Glomerular endothelial cell (primary cell): ENCODE results near the gene PDZD4. TPM values are rescaled to one million over a fixed set of nuclear protein-coding genes. Genes with fewer than 3 reads are reported as not detected.

Experiments
- DNase-seq: peaks from one replicate; pipeline ENCODE4 v3.0.0-alpha.2; 2011; ENCODE audit warnings: low read depth, low spot score; ENCODE audit errors: extremely low read depth
- total RNA-seq: library from RNA; depleted of rRNA; stranded (reverse); fragments of >200 nt; gene quantifications from 2 replicates; pipeline ENCODE4 v1.2.3, GENCODE V29; 2015

Gene PDZD4, protein sequence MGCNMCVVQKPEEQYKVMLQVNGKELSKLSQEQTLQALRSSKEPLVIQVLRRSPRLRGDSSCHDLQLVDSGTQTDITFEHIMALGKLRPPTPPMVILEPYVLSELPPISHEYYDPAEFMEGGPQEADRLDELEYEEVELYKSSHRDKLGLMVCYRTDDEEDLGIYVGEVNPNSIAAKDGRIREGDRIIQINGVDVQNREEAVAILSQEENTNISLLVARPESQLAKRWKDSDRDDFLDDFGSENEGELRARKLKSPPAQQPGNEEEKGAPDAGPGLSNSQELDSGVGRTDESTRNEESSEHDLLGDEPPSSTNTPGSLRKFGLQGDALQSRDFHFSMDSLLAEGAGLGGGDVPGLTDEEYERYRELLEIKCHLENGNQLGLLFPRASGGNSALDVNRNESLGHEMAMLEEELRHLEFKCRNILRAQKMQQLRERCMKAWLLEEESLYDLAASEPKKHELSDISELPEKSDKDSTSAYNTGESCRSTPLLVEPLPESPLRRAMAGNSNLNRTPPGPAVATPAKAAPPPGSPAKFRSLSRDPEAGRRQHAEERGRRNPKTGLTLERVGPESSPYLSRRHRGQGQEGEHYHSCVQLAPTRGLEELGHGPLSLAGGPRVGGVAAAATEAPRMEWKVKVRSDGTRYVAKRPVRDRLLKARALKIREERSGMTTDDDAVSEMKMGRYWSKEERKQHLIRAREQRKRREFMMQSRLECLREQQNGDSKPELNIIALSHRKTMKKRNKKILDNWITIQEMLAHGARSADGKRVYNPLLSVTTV
- total RNA-seq: 0.10 and 0.12 TPM in 2 replicates

- no peak for DNase-seq
Observed at GRCh38 chrX:153829799-153830639, at the start of gene PDZD4. Gene PDZD4 (minus strand): TSS chrX:153830544. CDS start chrX:153830298, 246 bp downstream.

GRCh38 chrX:153879741-153880439 lies 49.5 kb upstream of the PDZD4 start:
- DNase-seq: no peak

- no peak for DNase-seq
Observed at GRCh38 chrX:153878969-153879653, 48.8 kb upstream of the PDZD4 start.

- no peak for DNase-seq
Observed at GRCh38 chrX:153878345-153878744, 48.0 kb upstream of the PDZD4 start.

DNA sequence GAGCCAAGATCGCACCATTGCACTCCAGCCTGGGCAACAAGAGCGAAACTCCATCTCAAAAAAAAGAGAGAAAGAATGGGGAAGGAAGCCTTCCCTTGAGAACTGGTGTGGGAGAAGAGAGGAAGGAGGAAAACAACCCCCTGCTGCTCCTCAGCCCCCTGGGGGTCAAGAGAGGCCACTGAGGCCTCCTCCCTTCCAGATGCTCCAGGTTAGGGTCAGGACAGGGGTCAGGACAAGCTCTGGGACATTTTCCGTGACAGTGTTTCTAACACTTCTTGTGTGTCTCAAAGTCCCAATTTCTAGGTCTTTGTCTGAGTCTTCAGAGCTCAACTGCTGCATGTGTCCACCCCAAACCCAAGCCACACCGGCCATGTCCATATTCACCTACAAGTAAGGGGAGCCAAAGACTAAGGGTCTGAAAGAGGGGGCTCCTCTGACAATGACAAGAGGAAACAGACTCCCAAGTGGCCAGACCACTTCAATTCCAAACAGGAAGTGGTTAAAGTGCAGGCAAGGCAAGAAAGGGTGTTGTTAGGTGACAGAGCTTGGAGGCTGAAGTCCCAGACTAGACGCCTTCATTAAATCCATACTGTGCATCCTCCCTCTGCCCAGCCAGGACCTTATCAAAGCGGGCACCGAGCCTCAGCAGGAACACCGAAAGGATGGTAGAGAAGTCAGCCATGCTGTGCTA lies 47.4 kb upstream of the PDZD4 start:
- no peak for DNase-seq

- no peak for DNase-seq
Observed at GRCh38 chrX:153876112-153876491, 45.8 kb upstream of the PDZD4 start.

GRCh38 chrX:153875391-153876111 lies 45.2 kb upstream of the PDZD4 start:
- DNase-seq: no peak

DNA sequence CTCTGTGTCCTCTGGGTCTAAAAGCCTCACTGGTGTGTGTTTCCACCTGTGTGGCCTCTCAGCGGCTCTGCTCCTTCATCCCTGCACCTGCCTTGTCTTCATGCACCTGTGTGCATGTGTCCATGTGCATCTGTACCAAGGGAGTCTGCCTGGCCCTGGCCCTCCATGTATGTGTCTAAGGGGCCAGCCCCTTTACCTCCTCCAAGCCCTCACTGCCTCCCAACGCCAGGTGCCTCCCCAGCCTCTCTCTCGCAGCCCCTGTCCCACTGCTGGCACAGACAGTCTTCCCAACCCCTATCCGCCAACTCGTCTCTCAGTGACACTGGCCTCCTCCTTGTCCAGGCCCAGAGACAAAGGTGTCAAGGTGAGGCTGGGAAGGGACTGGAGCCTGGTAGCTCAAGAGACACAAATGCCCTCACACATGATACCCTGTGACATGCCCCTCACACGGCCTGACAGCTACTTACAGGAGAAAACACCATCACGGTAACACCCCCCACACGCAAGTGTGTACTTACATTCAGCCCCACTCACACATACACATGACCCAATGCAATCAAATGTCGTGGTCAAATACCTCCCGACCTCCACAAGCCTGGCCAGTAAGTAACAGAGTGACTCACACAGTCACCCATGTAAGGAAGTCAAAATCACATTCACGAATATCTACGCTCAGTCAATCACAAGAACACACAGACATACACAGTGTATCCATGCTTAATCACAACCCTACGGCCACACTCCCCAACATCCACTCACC lies 44.2 kb upstream of the PDZD4 start:
- DNase-seq: no peak

- no peak for DNase-seq
Observed at GRCh38 chrX:153874085-153874365, 43.7 kb upstream of the PDZD4 start.

- DNase-seq: no peak
Observed at GRCh38 chrX:153873282-153874084, 43.1 kb upstream of the PDZD4 start.

DNA sequence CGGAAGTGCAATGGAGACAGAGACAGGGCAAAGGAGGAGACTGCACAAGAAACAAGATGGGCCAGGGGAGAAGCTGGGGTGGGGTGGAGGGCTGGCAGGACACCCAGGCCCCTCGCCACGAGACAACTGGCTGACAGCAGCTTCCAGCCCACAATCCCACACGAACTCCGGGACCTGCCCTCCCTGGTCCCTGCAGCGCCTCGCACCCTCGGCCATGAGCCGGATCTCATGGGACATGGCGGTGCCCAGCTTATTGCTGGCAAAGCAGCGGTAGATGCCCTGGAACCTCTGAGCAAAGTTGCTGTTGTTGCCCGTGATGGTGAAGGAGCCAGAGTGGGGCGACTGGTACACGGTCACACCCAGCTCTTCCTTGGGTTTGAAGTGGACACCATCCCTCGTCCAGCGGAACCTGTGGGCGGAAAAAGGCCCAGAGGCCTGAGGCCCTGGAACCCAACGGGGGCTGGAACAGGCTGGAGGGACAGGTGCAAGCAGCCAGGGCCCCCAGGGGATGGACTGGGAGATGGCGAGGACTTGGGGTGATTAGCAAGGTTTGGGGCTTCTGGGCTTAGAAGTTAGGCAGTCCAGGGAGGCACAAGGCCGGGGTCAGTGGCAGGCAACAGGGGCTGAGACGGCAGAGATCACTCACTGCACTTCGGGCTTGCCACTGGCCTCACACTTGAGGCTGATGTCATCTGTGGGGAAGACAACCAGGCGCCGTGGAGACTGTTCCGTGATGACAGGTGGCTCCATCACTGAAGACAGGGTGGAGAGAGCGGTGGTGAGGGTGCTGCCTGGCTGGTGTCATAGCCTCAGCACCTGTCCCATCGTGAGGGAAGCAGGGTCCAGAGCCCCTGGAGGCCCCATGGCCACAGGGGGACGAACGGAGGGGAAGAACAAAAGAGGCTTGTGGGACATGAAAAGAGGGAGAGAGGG lies 41.9 kb upstream of the PDZD4 start:
- DNase-seq: no peak

DNA sequence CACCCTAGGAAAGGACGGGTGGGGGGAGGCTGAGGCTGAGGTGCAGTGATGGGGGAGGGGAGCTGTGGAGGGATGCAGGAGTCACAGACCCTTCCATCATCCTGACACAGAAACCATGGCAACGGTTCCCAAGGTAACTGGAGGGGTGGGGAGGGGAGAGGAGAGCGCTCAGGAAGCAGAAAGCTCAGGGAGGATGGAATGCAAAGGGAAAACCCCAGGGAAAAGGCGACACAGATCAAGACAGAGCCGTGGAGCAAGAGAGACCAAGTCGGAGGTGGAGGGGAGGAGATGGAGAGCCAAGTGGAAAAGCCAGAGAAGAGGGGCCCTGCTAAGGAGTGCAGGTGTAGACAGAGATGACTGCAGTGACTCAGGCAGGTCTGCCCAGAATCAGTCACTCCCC lies 41.1 kb upstream of the PDZD4 start:
- no peak for DNase-seq

DNA sequence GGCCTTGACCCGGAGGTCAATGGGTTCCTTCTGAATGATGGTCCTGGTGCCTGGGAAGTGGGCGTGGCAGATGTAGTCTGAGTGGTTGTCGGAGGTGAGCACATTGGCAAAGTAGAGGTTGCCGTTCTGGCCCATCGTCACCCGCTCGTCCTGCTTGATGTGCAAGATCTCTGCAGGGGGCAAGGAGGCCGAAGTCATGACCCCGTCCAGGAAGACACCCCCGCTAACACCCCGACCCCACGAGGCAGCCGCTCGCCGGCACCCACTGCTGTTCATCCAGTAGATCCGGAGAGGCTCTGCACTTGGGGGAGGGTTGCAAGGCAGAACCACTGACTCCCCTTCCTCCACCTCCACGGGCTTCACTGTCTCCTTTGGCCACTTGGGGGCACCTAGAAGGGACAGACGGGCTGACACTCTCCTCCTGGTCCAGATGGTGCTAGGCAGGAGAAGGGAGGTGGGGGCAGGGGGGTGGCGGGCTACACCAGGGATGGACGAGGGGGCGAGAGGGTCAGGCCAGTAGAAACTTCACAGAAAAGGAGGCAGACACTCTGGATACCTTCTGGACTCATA lies 40.5 kb upstream of the PDZD4 start:
- no peak for DNase-seq

DNA sequence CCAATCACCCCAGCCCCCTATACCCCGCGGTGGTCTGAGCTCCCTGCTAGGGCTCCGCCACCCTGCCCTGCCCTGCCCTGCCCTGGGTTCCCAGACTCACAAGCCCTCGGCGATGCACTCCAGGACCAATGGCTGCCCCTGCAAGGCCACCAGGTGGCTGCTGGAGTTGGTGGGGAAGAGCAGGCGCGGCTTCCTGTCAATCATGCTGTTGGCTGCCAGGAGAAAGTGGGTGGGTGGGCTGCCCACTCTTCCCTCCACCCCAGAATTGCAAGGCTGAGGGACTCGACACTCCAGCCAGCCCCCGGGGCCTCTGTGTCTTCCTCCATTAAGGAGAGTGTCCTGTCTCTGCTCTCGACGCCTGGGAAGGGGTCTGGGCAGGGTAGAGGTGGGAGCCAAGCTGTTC lies 39.9 kb upstream of the PDZD4 start:
- no peak for DNase-seq

DNA sequence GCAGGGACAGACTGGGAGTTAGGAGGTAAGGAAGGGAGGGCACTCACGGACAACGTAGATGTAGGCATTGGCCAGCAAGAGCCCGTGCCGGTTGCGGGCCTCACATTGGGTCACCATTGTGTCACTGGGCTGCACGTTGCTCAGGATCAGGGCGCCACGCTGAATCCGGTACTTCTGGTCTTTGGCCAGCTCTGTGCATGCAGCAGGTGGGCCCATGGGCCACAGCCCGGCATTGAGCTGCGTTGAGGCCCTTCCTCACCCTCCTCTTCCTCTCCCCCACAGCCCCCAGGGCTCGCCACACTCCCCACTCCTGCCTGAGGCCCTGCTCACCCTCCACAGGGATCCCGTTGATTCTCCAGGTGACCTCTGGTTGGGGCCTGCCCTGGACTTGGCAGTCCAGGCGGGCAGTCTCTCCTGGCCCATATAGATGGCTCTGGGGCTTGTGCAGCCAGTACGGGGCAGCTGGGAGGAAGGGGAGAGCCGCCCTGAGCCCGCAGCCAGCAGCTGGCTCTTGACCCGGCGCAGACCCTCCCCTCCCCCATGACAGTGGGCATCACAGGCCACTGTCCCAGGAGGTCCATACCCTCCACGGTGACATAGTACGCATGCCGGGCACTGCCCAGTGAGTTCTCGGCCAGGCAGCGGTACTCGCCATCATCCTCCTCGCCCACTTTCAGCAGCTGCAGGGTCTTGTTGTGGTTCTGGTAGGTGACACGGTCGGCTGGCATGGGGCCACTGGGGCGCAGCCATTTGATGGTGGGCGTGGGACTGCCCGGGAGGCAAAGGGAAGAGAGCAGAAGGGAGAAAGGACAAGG lies 39.3 kb upstream of the PDZD4 start:
- no peak for DNase-seq
